Measurements from ENCODE around the gene TMEM270.

Gene TMEM270

GRCh38 chr7:73866446-73866767 is 5.4 kb downstream of the TMEM270 start:
- Histone ChIP-seq H3K27ac (ENCODE audit: low read length) (no peak overlapping the region), H3K4me3 (ENCODE audit: low read length) (no peak overlapping the region), H3K36me3 (ENCODE audit: insufficient read depth, low read depth, low read length) (no peaks in the 10 kb centered on the region), H3K9ac (ENCODE audit: low read depth, low read length) (no peak overlapping the region), H3K4me1 (ENCODE audit: insufficient read depth, low read length) (peaks cover 4% of the 10 kb centered on the region; the same call in 1 of the 2 replicates), H3K9me3 (ENCODE audit: insufficient read depth, low read depth, low read length) (no peaks in the 10 kb centered on the region), H3K27me3 (ENCODE audit: insufficient read depth, low read length) (no peaks in the 10 kb centered on the region)

DNA sequence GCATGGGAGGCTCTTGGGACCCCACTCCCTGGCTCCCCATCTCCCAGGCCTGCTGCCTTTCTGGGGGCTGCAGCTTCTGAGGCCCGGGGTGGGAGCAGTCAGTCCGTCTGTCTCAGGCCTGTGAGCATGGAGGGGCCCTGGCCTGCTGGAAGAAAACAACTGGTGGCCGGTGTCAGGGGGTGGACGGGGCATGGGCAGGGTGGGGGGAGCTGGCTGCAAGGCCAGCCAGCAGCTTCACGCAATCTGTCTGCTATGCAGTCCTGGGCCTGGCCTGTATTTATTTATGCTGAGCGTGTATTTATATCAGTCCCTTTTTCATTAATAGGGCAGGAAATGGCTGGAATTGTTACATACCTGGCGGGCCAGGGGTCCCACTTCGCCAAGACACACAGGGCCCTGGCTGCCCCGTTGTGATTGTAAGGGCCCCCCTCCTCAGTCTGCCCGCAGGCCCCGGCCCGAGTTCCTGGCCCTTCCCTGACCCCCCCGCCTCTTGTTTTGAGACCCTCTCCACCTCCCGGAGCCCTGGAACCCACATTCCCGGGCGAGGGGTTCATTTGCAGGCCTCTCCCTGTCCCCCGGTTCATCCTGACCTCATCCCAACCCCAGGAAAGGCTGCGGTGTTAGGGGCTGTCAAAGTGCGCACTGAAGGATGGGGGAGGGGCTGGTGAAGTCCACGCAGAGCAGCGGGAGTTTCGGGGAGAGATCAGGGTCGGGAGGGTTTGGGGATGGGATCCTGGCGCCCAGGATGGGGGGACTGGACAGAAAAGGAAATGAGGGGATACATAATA is 8.2 kb downstream of the TMEM270 start:
- no peak overlapping the region for H3K27ac ChIP-seq (ENCODE audit: low read length)

DNA sequence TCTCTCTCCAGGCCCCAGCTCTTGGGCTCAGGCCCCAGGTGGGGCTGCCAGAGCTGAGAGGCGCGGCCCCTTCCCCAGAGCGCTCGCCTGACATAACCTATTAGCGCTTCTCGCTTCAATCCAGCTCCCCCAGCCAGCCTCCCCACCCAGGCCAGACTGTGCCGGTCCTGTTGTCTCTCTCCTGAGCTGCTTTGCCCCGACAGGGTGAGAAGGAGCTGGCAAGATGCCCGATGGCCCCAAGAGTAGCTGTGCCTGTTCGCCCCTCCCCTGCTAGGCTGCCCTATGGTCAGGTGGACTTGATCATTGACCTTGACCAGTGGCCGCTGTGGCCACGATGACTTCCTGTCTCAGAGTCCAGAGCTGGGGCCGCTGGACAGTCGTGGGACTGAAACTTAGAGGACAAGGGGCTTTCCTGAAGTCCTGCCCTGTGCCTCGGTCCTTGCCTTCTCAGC is 9.1 kb downstream of the TMEM270 start:
- Histone ChIP-seq H3K4me1 (ENCODE audit: insufficient read depth, low read length) (peaks cover 4% of the 10 kb centered on the region; the same call in 1 of the 2 replicates), H3K9me3 (ENCODE audit: insufficient read depth, low read depth, low read length) (no peaks in the 10 kb centered on the region), H3K36me3 (ENCODE audit: insufficient read depth, low read depth, low read length) (no peaks in the 10 kb centered on the region), H3K4me3 (ENCODE audit: low read length) (no peak overlapping the region), H3K27ac (ENCODE audit: low read length) (no peak overlapping the region), H3K27me3 (ENCODE audit: insufficient read depth, low read length) (no peaks in the 10 kb centered on the region), H3K9ac (ENCODE audit: low read depth, low read length) (no peak overlapping the region)

More for the DNA sequence above, 8.2 kb downstream of the TMEM270 start:
- Histone ChIP-seq H3K4me1 (ENCODE audit: insufficient read depth, low read length) (peaks cover 4% of the 10 kb centered on the region; the same call in 1 of the 2 replicates), H3K36me3 (ENCODE audit: insufficient read depth, low read depth, low read length) (no peaks in the 10 kb centered on the region), H3K9ac (ENCODE audit: low read depth, low read length) (no peak overlapping the region), H3K9me3 (ENCODE audit: insufficient read depth, low read depth, low read length) (no peaks in the 10 kb centered on the region), H3K27me3 (ENCODE audit: insufficient read depth, low read length) (no peaks in the 10 kb centered on the region), H3K4me3 (ENCODE audit: low read length) (no peak overlapping the region)

DNA sequence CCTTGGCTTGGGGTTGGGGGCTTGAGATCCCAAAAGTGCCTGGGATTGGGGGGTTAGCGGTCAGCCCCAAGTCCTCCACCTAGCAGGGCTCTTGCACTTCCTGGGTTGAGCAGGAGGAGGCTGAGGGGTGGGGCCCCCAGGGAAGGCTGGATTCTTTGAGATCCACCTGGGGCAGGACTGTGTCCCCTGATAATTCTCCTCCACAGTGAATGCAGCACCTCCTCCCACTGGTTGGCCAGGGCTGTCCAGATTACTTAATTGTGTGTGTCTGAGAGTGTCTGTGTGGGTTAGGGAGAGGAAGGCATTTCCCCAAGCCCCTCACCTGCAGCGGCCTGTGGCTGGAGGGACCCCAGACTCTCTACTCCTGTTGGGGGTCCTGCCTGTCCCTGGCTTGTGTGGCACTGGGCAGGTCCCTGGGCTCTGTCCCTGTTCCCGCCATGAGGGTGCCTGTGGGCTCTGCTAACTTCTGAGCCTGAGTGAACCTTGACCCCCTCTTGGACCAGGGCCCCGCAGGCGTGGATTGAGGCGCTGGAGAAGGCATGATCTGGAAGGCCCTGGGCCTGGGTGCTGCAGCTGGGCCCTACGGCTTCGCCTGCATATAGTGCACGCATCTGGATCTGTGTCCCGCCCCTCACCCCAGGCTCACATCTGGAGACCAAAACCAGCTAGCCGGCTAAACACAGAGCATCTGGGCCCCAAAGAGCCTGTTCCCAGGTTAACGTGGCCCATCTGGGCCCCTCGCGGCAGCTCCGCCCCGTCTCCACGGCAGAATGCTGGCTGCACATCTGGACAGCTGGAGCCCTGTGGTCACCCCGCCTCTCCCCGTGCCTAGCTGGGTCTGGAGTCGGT is 10.4 kb downstream of the TMEM270 start:
- Histone ChIP-seq H3K27me3 (ENCODE audit: insufficient read depth, low read length) (no peaks in the 10 kb centered on the region), H3K4me3 (ENCODE audit: low read length) (no peak overlapping the region), H3K4me1 (ENCODE audit: insufficient read depth, low read length) (peaks cover 4% of the 10 kb centered on the region; the same call in 1 of the 2 replicates), H3K36me3 (ENCODE audit: insufficient read depth, low read depth, low read length) (no peaks in the 10 kb centered on the region), H3K9ac (ENCODE audit: low read depth, low read length) (no peak overlapping the region), H3K27ac (ENCODE audit: low read length) (no peak overlapping the region), H3K9me3 (ENCODE audit: insufficient read depth, low read depth, low read length) (no peaks in the 10 kb centered on the region)

DNA sequence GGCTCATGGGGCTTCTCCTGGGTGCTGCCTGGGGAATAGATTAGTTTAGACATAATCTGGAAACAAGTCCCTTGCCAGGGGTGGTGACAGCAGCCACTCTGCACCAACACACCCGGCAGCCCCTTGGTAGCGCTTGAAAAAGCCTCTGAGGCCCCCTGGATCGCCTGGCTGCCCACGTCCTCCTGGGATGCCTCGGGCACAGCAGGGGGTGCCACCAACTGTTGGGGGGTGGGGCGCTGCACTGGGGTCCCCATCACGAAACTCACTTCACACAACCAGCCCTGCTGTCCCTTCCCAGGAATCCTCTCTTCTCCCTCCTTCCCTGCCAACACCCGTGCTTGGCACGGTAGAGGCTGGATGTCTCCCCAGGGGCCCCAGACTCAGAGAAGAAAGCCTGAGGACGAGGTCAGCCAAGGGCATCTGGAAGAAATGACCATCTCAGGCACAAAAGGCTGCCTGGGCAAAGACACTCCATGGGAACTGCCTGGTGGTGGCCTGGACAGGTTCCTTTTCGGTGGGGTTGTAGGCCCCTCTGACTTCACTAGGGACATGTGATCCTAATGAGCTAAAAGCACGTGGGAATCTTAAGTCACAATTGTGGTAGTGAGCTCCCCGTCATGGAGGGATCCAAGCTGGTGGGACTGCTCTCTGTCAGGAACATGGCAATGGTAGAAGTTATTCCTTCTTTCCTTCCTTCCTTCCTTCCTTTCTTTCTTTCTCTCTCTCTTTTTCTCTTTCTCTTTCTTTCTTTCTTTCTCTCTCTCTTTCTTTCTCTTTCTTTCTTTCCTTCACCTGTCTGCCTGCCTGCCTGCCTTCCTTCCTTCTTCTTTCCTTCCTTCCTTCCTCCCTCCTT is 11.3 kb downstream of the TMEM270 start:
- H3K36me3 ChIP-seq (ENCODE audit: insufficient read depth, low read depth, low read length) = no peaks in the 10 kb centered on the region
- no peaks in the 10 kb centered on the region for H3K27me3 ChIP-seq (ENCODE audit: insufficient read depth, low read length)
- H3K27ac ChIP-seq (ENCODE audit: low read length) = no peak overlapping the region
- no peak overlapping the region for H3K9ac ChIP-seq (ENCODE audit: low read depth, low read length)
- H3K4me1 ChIP-seq (ENCODE audit: insufficient read depth, low read length) = peaks cover 4% of the 10 kb centered on the region; the same call in 1 of the 2 replicates
- no peak overlapping the region for H3K4me3 ChIP-seq (ENCODE audit: low read length)
- no peaks in the 10 kb centered on the region for H3K9me3 ChIP-seq (ENCODE audit: insufficient read depth, low read depth, low read length)

DNA sequence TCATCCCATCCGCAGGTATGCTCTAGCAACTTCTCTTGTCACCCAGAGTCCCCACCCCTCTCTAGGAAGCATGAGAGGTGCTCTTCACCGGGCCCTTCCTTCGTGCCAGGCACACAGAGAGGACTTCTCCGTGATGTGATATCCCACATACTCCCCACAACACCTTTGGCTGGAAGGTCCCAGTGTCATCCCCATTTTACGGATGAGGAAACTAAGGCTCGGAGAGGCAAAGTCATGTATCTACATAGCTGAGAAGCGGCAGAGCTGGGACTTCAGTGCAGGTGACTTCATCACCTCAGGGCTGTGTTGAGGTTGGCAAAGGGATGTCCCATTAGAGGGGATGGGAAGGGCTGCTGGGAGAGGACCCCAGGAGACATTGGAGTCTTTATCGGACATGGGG is 15.4 kb downstream of the TMEM270 start:
- Histone ChIP-seq H3K36me3 (ENCODE audit: insufficient read depth, low read depth, low read length) (no peaks in the 10 kb centered on the region), H3K4me1 (ENCODE audit: insufficient read depth, low read length) (no peaks in the 10 kb centered on the region), H3K9ac (ENCODE audit: low read depth, low read length) (no peak overlapping the region), H3K27me3 (ENCODE audit: insufficient read depth, low read length) (no peaks in the 10 kb centered on the region), H3K27ac (ENCODE audit: low read length) (no peak overlapping the region), H3K4me3 (ENCODE audit: low read length) (no peak overlapping the region), H3K9me3 (ENCODE audit: insufficient read depth, low read depth, low read length) (no peaks in the 10 kb centered on the region)

DNA sequence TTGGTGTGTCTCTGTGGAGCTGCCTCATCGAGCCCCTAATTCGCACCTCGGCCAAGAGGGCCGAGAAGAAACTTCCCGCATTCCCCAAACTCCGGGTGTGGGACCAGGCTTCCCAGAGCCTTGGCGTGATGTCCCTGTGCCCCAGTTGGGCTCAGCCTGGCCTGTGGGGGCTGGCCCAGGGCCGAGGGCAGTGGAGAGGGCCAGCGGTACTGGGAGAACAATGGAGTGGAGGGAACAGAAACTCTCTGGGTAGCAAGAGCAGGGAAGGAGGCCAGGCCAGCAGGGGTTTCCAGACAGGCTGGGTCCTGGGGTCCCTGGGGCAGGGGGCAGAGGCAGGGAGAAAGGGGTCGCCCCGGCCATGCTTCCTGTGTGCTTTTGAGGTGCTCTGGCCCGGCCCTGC is 16.0 kb downstream of the TMEM270 start:
- H3K36me3 ChIP-seq (ENCODE audit: insufficient read depth, low read depth, low read length) = no peaks in the 10 kb centered on the region
- H3K4me1 ChIP-seq (ENCODE audit: insufficient read depth, low read length) = no peaks in the 10 kb centered on the region
- no peaks in the 10 kb centered on the region for H3K27me3 ChIP-seq (ENCODE audit: insufficient read depth, low read length)
- no peak overlapping the region for H3K27ac ChIP-seq (ENCODE audit: low read length)
- H3K9me3 ChIP-seq (ENCODE audit: insufficient read depth, low read depth, low read length) = no peaks in the 10 kb centered on the region
- H3K4me3 ChIP-seq (ENCODE audit: low read length) = no peak overlapping the region
- no peak overlapping the region for H3K9ac ChIP-seq (ENCODE audit: low read depth, low read length)

DNA sequence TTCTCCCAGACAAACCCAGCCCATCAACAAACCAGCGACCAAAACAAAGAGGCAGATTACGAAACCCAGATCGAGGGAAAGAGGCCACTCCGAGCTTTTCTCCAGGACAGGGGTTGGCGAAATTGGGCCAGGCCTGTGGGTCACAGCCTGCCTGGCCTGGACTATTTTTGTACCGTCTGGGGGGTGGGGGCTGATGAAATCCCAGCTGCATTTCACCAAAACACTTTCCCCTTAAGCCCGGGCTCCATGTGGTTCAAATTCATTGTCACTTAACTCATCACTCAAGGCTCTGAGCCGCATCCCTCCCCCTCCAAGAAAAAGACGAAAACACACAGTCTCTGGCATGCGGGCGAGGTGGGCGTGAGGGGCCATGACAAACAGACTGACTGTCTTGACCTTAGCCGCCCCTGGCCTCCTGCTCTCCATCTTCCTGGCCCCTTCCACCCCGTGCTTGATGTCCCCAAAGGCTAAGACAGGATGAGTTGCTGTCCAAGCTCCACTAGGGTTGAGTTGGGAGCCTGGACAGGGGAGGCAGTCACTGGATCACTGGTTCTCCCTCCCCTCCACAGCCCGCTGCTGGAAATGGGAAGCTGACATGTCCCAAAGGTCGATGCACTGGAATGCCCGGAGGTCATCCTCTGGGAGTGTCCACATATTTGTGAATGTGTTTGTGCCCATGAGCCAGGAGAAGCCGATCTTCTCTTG is 19.2 kb downstream of the TMEM270 start:
- Histone ChIP-seq H3K4me1 (ENCODE audit: insufficient read depth, low read length) (no peaks in the 10 kb centered on the region), H3K36me3 (ENCODE audit: insufficient read depth, low read depth, low read length) (no peaks in the 10 kb centered on the region), H3K9ac (ENCODE audit: low read depth, low read length) (no peak overlapping the region), H3K27ac (ENCODE audit: low read length) (no peak overlapping the region), H3K9me3 (ENCODE audit: insufficient read depth, low read depth, low read length) (no peaks in the 10 kb centered on the region), H3K4me3 (ENCODE audit: low read length) (no peak overlapping the region), H3K27me3 (ENCODE audit: insufficient read depth, low read length) (no peaks in the 10 kb centered on the region)

DNA sequence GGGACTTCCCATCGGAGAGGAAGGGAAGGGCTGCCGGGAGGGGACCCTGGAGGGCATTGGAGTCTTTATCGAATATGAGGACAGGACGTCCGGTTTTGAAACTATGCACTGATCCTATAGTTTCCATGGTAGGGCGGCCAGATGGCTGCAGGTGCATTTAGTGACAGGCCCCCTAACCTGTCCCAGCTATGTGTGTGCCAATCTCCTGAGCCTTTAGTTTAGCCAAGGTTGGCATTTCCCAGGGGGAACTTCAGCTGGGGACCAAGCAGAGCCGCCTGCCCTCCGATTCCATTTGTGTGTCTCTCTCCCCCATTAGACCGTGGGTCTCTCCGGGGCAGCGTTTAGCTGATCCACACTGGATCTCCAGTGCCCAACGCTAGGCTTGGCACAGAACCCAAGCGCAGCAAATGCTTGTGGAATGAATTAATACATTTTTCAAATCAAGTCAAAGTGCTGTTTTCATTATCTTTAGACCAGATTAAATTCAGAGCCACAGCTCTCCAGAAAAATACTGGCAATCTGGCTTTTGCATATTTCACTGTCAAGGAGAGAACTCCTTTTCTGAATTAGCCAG is 19.9 kb downstream of the TMEM270 start:
- no peak overlapping the region for H3K27ac ChIP-seq (ENCODE audit: low read length)
- no peak overlapping the region for H3K9ac ChIP-seq (ENCODE audit: low read depth, low read length)
- no peak overlapping the region for H3K4me3 ChIP-seq (ENCODE audit: low read length)
- no peaks in the 10 kb centered on the region for H3K9me3 ChIP-seq (ENCODE audit: insufficient read depth, low read depth, low read length)
- H3K4me1 ChIP-seq (ENCODE audit: insufficient read depth, low read length) = no peaks in the 10 kb centered on the region
- H3K27me3 ChIP-seq (ENCODE audit: insufficient read depth, low read length) = no peaks in the 10 kb centered on the region
- H3K36me3 ChIP-seq (ENCODE audit: insufficient read depth, low read depth, low read length) = no peaks in the 10 kb centered on the region

- H3K27me3 ChIP-seq (ENCODE audit: insufficient read depth, low read length) = peaks cover under 1% of the 10 kb centered on the region; the same call in 1 of the 2 replicates
- H3K9me3 ChIP-seq (ENCODE audit: insufficient read depth, low read depth, low read length) = no peaks in the 10 kb centered on the region
- H3K36me3 ChIP-seq (ENCODE audit: insufficient read depth, low read depth, low read length) = no peaks in the 10 kb centered on the region
- H3K9ac ChIP-seq (ENCODE audit: low read depth, low read length) = no peak overlapping the region
- H3K27ac ChIP-seq (ENCODE audit: low read length) = no peak overlapping the region
- H3K4me1 ChIP-seq (ENCODE audit: insufficient read depth, low read length) = no peaks in the 10 kb centered on the region
- H3K4me3 ChIP-seq (ENCODE audit: low read length) = no peak overlapping the region
Measured at GRCh38 chr7:73881352-73882046, 20.5 kb downstream of the TMEM270 start.

Measured in iPS-20b (cell line).